Tibial artery (tissue), 4 donors: ENCODE data around the gene PSMB10.

Experiments used
- DNase-seq, 2 donors: peaks; one replicate each; pipeline ENCODE4 v3.0.0-alpha.2; 2019
- H3K27ac ChIP-seq, 2 donors: fragments of 200-600 bp; sonication (generic) in 1 of 2; 1 replicate in 1 of 2; 2 replicates in 1 of 2; pipeline ENCODE4 v1.5.1; 2018 to 2019; ENCODE audit warnings: mild to moderate bottlenecking in 1 of 2
- H3K27me3 ChIP-seq, 2 donors: fragments of 200-600 bp; sonication (generic) in 1 of 2; one replicate each; pipeline versions ENCODE4 v1.5.1 to v1.6.0; 2016 to 2019
- H3K36me3 ChIP-seq, 3 donors: fragments of 200-600 bp; sonication (generic) in 2 of 3; one replicate each; pipeline ENCODE4 v1.5.1; 2016 to 2019; ENCODE audit warnings: mild to moderate bottlenecking in 2 of 3
- H3K4me1 ChIP-seq, 4 donors: fragments of 200-600 bp; sonication (generic) in 2 of 4; 1 replicate in 3 of 4; 2 replicates in 1 of 4; pipeline ENCODE4 v1.5.1; 2016 to 2019
- H3K4me3 ChIP-seq, 2 donors: fragments of 200-600 bp; sonication (generic) in 1 of 2; 1 replicate in 1 of 2; 2 replicates in 1 of 2; pipeline ENCODE4 v1.5.1; 2018 to 2019; ENCODE audit warnings: mild to moderate bottlenecking in 2 of 2
- H3K9me3 ChIP-seq, 3 donors: fragments of 200-600 bp; sonication (generic) in 1 of 3; one replicate each; pipeline ENCODE4 v1.5.1; 2016 to 2019
- CTCF ChIP-seq, 2 experiments: fragments of 200-600 bp in 1 of 2; fragments of 450-650 bp in 1 of 2; IDR thresholded peaks; one replicate each; pipeline ENCODE4 v1.5.1; 2017 to 2019; ENCODE audit warnings: antibody characterized with exemption in 2 of 2, mild to moderate bottlenecking in 1 of 2, moderate library complexity in 1 of 2
- intact Hi-C: fragments of 100-400 bp; cut with DNase I; formaldehyde crosslinking; loops from one replicate; pipeline ENCODE4 v1.15.0; 2023; ENCODE audit warnings: low total_unique reads

The PSMB10 gene

GRCh38 chr16:67946128-67946569 is 9.5 kb upstream of the PSMB10 start:
- H3K9me3 ChIP-seq, result no peaks in the 10 kb centered on the region
- DNase-seq, result no peak
- no peak overlapping the region for H3K27ac ChIP-seq
- peaks cover 0 to 23% (median 18%) of the 10 kb centered on the region in 4 donors for H3K4me1 ChIP-seq
- intact Hi-C loops, result no loop called here
- no peaks in the 10 kb centered on the region for H3K27me3 ChIP-seq
- no peak overlapping the region for H3K4me3 ChIP-seq
- peaks cover 78 to 96% (median 82%) of the 10 kb centered on the region in 3 donors for H3K36me3 ChIP-seq
- no peak for TF ChIP-seq CTCF (IDR thresholded peaks at IDR 0.05)

- H3K36me3 ChIP-seq, result peaks cover 74 to 89% (median 76%) of the 10 kb centered on the region in 3 donors
- H3K27ac ChIP-seq, result peak overlapping the region; percentile 80 to 83
- no peak overlapping the region for H3K4me3 ChIP-seq
- no peaks in the 10 kb centered on the region for H3K27me3 ChIP-seq
- intact Hi-C loops, result no loop called here
- no peak for TF ChIP-seq CTCF (IDR thresholded peaks at IDR 0.05)
- peak in 1 of 2 donors; percentile 17 for DNase-seq
- peaks cover 0 to 23% (median 18%) of the 10 kb centered on the region in 4 donors for H3K4me1 ChIP-seq
- no peaks in the 10 kb centered on the region for H3K9me3 ChIP-seq
Observed at GRCh38 chr16:67945392-67945933, 8.8 kb upstream of the PSMB10 start.

- no peak overlapping the region for H3K4me3 ChIP-seq
- peak overlapping the region; percentile 80 to 83 for H3K27ac ChIP-seq
- peaks cover 72 to 89% (median 76%) of the 10 kb centered on the region in 3 donors for H3K36me3 ChIP-seq
- DNase-seq, result peak in 1 of 2 donors; percentile 19
- TF ChIP-seq CTCF (IDR thresholded peaks at IDR 0.05), result no peak
- H3K4me1 ChIP-seq, result peaks cover 0 to 23% (median 18%) of the 10 kb centered on the region in 4 donors
- intact Hi-C loops, result no loop called here
- H3K9me3 ChIP-seq, result no peaks in the 10 kb centered on the region
- H3K27me3 ChIP-seq, result no peaks in the 10 kb centered on the region
Observed at GRCh38 chr16:67944690-67945391, 8.2 kb upstream of the PSMB10 start.

GRCh38 chr16:67943619-67944504 is 7.2 kb upstream of the PSMB10 start, which contains the start of gene LCAT:
Gene LCAT, minus strand, starts transcription at chr16:67944120. Its CDS starts 19 bp downstream, at chr16:67944101.
- peak; percentile 80 to 94 for DNase-seq
- Histone ChIP-seq H3K36me3 (peaks cover 66 to 85% (median 71%) of the 10 kb centered on the region in 3 donors), H3K4me3 (no peak within 1 kb of the TSS), H3K4me1 (peaks cover 0 to 23% (median 18%) of the 10 kb centered on the region in 4 donors), H3K9me3 (no peaks in the 10 kb centered on the region), H3K27ac (peak within 1 kb of the TSS; percentile 80 to 83), H3K27me3 (no peaks in the 10 kb centered on the region)
- intact Hi-C loops, result no loop called here
- TF ChIP-seq CTCF (IDR thresholded peaks at IDR 0.05), result no peak

GRCh38 chr16:67943256-67943618 is 6.6 kb upstream of the PSMB10 start:
- no peaks in the 10 kb centered on the region for H3K9me3 ChIP-seq
- peaks cover 0 to 23% (median 18%) of the 10 kb centered on the region in 4 donors for H3K4me1 ChIP-seq
- intact Hi-C loops, result no loop called here
- H3K27me3 ChIP-seq, result no peaks in the 10 kb centered on the region
- peak in 1 of 2 donors; percentile 16 for DNase-seq
- no peak for TF ChIP-seq CTCF (IDR thresholded peaks at IDR 0.05)
- H3K36me3 ChIP-seq, result peaks cover 60 to 79% (median 65%) of the 10 kb centered on the region in 3 donors
- no peak overlapping the region for H3K4me3 ChIP-seq
- H3K27ac ChIP-seq, result peak overlapping the region; percentile 80 to 83
